Glutamatergic neuron (in vitro differentiated cells): ENCODE data around the gene CMC1. TPM values are rescaled to one million over a fixed set of nuclear protein-coding genes. Genes with fewer than 3 reads are reported as not detected.

Experiments used
- DNase-seq: peaks from one replicate; pipeline ENCODE4 v3.0.0; 2022
- H3K27ac Mint-ChIP-seq: one replicate; pipeline ENCODE4 v1.8.0; 2020; ENCODE audit warnings: mild to moderate bottlenecking, mixed read lengths, inconsistent platforms; ENCODE audit not compliant: unreplicated experiment
- H3K27me3 Mint-ChIP-seq: one replicate; pipeline ENCODE4 v1.8.0; 2020; ENCODE audit warnings: mild to moderate bottlenecking, moderate library complexity, mixed read lengths, inconsistent platforms; ENCODE audit not compliant: unreplicated experiment
- H3K36me3 Mint-ChIP-seq: one replicate; pipeline ENCODE4 v1.8.0; 2020; ENCODE audit warnings: mild to moderate bottlenecking, mixed read lengths, inconsistent platforms; ENCODE audit not compliant: unreplicated experiment
- H3K4me1 Mint-ChIP-seq: one replicate; pipeline ENCODE4 v1.8.0; 2020; ENCODE audit warnings: mild to moderate bottlenecking, low read depth, mixed read lengths, inconsistent platforms; ENCODE audit not compliant: unreplicated experiment
- H3K4me3 Mint-ChIP-seq: one replicate; pipeline ENCODE4 v1.8.0; 2020; ENCODE audit warnings: mild to moderate bottlenecking, mixed read lengths, inconsistent platforms; ENCODE audit not compliant: unreplicated experiment
- H3K9me3 Mint-ChIP-seq: one replicate; pipeline ENCODE4 v1.8.0; 2020; ENCODE audit warnings: mild to moderate bottlenecking, moderate library complexity, mixed read lengths, inconsistent platforms; ENCODE audit not compliant: unreplicated experiment
- total RNA-seq: library from RNA; stranded (reverse); fragmentation: NEBNext Ultra II Directional; extraction: Animal tissue kit (Norgen Biotek cat#: 25700); gene quantifications from one replicate; pipeline ENCODE4 v1.2.1, GENCODE V29; 2021; ENCODE audit not compliant: unreplicated experiment
- TF ChIP-seq, protein P1 (sequence below): fragments of 200-600 bp; sonication (generic); IDR thresholded peaks from one replicate; pipeline ENCODE4 v1.5.0; 2021; ENCODE audit not compliant: partially characterized antibody, unreplicated experiment

Gene CMC1
- total RNA-seq, 1 donor from 2014 or later: 9.8 TPM

DNA sequence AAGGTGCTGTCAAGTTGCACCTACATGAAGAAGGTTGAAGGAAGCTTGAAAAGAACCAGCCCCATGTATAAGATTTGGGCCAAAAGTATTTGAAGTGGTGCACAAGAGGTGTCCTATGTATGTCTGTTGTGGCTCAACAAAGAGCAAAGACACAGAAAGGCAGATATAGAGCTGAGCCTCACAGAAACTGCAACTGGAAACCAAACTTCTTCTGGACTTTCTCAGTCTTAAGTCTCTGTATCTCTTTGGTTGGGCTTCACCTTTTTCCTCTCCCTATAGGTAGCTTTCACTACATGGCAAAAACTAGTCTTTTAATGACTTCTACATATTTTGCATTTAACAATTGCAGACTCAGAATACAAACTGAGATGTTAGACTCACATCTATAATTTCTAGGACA, 8.8 kb upstream of the CMC1 start:
- Mint-ChIP-seq H3K9me3 (no peaks in the 10 kb centered on the region), H3K4me1 (no peaks in the 10 kb centered on the region)
- TF ChIP-seq, protein P1, sequence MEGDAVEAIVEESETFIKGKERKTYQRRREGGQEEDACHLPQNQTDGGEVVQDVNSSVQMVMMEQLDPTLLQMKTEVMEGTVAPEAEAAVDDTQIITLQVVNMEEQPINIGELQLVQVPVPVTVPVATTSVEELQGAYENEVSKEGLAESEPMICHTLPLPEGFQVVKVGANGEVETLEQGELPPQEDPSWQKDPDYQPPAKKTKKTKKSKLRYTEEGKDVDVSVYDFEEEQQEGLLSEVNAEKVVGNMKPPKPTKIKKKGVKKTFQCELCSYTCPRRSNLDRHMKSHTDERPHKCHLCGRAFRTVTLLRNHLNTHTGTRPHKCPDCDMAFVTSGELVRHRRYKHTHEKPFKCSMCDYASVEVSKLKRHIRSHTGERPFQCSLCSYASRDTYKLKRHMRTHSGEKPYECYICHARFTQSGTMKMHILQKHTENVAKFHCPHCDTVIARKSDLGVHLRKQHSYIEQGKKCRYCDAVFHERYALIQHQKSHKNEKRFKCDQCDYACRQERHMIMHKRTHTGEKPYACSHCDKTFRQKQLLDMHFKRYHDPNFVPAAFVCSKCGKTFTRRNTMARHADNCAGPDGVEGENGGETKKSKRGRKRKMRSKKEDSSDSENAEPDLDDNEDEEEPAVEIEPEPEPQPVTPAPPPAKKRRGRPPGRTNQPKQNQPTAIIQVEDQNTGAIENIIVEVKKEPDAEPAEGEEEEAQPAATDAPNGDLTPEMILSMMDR: no peak

DNA sequence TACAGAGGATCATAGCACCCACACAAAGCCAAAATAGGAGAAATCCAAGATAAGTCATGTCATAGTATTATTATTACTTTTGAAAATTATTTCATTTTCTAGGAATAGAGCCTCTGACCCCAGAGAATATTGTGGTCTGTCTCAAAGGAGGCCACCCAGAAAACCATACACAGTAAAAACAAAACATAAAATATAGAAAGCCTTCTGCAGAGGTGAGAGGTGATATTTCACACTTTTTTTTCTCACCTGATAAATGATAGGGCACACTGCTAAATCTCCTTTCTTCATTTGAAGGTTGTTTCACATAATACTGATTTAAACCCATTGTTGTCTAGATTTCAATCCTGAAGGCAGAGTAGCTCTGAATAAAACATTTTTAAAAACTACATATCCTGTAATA, 7.0 kb upstream of the CMC1 start:
- Mint-ChIP-seq H3K36me3 (no peaks in the 10 kb centered on the region), H3K9me3 (no peaks in the 10 kb centered on the region), H3K27me3 (no peaks in the 10 kb centered on the region), H3K4me3 (no peak overlapping the region), H3K27ac (no peak overlapping the region), H3K4me1 (no peaks in the 10 kb centered on the region)
- DNase-seq: no peak
- TF ChIP-seq, protein P1: no peak

More for the DNA sequence above, 8.8 kb upstream of the CMC1 start:
- Mint-ChIP-seq H3K4me3 (no peak overlapping the region), H3K27me3 (no peaks in the 10 kb centered on the region), H3K27ac (no peak overlapping the region), H3K36me3 (no peaks in the 10 kb centered on the region)
- DNase-seq: no peak

DNA sequence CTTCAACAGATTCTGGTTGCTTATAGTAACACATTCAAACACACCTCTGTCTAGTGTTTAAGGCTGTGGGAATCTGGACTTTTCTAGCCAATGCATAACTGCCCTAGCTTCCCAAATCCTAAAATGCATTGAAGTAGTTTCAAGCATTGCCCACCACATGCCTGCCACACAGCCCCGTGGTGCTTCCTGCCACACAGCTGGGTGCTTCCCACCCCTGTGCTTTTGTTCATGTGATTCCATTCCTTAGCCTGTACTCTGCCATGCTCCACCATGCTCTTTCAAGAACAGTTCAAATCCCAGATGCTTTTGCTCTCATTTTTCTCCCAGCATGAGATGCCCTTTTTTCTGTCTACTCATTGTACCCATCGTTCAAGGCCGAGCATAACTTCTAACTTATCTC, 2.3 kb upstream of the CMC1 start:
- Mint-ChIP-seq H3K27ac (no peak overlapping the region), H3K27me3 (no peaks in the 10 kb centered on the region), H3K4me1 (no peaks in the 10 kb centered on the region), H3K36me3 (no peaks in the 10 kb centered on the region), H3K9me3 (no peaks in the 10 kb centered on the region), H3K4me3 (no peak overlapping the region)
- TF ChIP-seq, protein P1: no peak
- no peak for DNase-seq

DNA sequence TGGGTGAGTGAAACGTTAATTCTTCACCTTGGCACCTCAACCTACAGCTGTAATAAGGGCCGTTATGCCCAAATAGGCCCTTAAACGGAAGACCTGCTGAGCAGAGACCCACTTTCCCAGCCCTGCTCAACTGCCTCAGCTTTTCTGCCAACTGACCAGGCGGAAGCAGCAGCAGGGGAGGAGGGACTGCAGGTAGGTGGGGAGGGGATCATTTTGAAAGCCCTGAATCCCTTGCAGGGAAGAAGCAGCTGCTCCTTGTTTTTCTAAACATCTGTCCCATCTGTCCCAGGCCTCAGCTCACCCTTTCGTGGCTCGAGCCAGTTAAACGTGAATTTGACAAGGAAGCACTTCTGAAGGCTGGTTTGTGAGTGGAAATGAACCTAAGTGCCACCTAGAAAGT, 978 bp upstream of the CMC1 start:
- DNase-seq: no peak
- TF ChIP-seq, protein P1: no peak
- Mint-ChIP-seq H3K27ac (peak overlapping the region; percentile 23), H3K4me1 (no peaks in the 10 kb centered on the region), H3K9me3 (no peaks in the 10 kb centered on the region), H3K27me3 (no peaks in the 10 kb centered on the region), H3K4me3 (peak overlapping the region; percentile 95), H3K36me3 (no peaks in the 10 kb centered on the region)

DNA sequence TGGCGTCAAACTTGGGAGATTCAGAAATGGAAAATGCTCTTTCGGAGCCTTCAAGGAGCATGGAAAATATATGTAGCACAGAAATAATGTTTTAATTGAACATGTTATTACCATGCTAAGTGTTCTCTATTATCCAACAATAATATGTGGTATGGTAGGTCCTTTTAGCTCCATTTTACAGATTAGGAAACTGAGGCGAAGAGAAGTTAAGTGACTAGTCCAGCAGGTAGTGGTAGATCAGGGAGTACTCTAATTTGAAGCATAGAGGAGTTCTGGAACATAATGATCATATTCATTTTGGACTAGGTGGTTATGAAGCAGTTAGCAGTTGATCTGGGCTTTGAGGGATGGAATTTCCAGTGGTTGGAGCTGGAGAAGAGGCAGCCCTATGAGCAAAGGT, 1.1 kb downstream of the CMC1 start:
- Mint-ChIP-seq H3K9me3 (no peaks in the 10 kb centered on the region), H3K4me3 (peak overlapping the region; percentile 95), H3K36me3 (no peaks in the 10 kb centered on the region), H3K27me3 (no peaks in the 10 kb centered on the region), H3K27ac (no peak overlapping the region), H3K4me1 (no peaks in the 10 kb centered on the region)
- no peak for DNase-seq
- TF ChIP-seq, protein P1: no peak
